Esophagus muscularis mucosa (tissue), 4 donors: Measurements from ENCODE around the gene PDS5B. TPM values are rescaled to one million over a fixed set of nuclear protein-coding genes. Genes with fewer than 3 reads are reported as not detected.
"Not testable (repeated sequence)": the region's sequence is repeated elsewhere in the genome, so short reads cannot be mapped to it uniquely, and the experiment has no call there.

Experiments
- DNase-seq: peaks from one replicate; pipeline ENCODE4 v3.0.0-alpha.2; 2017; ENCODE audit errors: extremely low spot score
- H3K27ac ChIP-seq, 4 donors: fragments of 200-600 bp; sonication (generic); replicated peaks in 1 of 4; 1 replicate in 3 of 4; 2 replicates in 1 of 4; pipeline ENCODE4 v1.5.1; 2016 to 2019; ENCODE audit warnings: mild to moderate bottlenecking in 1 of 4
- H3K27me3 ChIP-seq, 4 donors: fragments of 200-600 bp; sonication (generic); one replicate each; pipeline versions ENCODE4 v1.5.1 to v1.6.0; 2016 to 2019
- H3K36me3 ChIP-seq, 4 donors: fragments of 200-600 bp; sonication (generic); one replicate each; pipeline ENCODE4 v1.5.1; 2016 to 2019
- H3K4me1 ChIP-seq, 4 donors: fragments of 200-600 bp; sonication (generic); one replicate each; pipeline ENCODE4 v1.5.1; 2016 to 2019
- H3K4me3 ChIP-seq, 4 donors: fragments of 200-600 bp; sonication (generic); 1 replicate in 2 of 4; 2 replicates in 2 of 4; pipeline ENCODE4 v1.5.1; 2016 to 2019; ENCODE audit warnings: mild to moderate bottlenecking in 4 of 4, moderate library complexity in 1 of 4
- H3K9me3 ChIP-seq, 4 donors: fragments of 200-600 bp; sonication (generic); 1 replicate in 3 of 4; 2 replicates in 1 of 4; pipeline ENCODE4 v1.5.1; 2016 to 2019
- EP300 ChIP-seq: sonication (generic); formaldehyde crosslinking; IDR thresholded peaks from one replicate; pipeline ENCODE4 v1.6.1; 2017; ENCODE audit warnings: antibody characterized with exemption
- POLR2A ChIP-seq: fragments of 450-650 bp; IDR thresholded peaks from one replicate; pipeline ENCODE4 v1.6.1; 2017; ENCODE audit warnings: antibody characterized with exemption, moderate library complexity, mild to moderate bottlenecking, low read depth
- POLR2AphosphoS5 ChIP-seq, 2 donors: sonication (generic); formaldehyde crosslinking; IDR thresholded peaks; one replicate each; pipeline ENCODE4 v1.6.1; 2017; ENCODE audit warnings: antibody characterized with exemption in 2 of 2
- WGBS: methylation state at CpG from one replicate; pipeline ENCODE4 v1.1.5; 2018; 5-methylcytosine and 5-hydroxymethylcytosine counted together
- intact Hi-C: fragments of 100-400 bp; cut with DNase I; formaldehyde crosslinking; loops from one replicate; pipeline ENCODE4 v1.15.1; 2023
- total RNA-seq, 4 donors: library from RNA; depleted of rRNA; stranded (reverse); fragments of >200 nt; gene quantifications; one replicate each; pipeline versions ENCODE4 v1.1.0 to v1.2.1, GENCODE V29; 2016
- TF ChIP-seq, protein P1 (sequence below), 3 experiments: fragments of 200-600 bp in 2 of 3; fragments of 450-650 bp in 1 of 3; sonication (generic) in 2 of 3; IDR thresholded peaks; one replicate each; pipeline ENCODE4 v1.5.1; 2017 to 2019; ENCODE audit warnings: antibody characterized with exemption in 3 of 3, mild to moderate bottlenecking in 2 of 3, moderate library complexity in 1 of 3

The PDS5B gene
- total RNA-seq, 4 donors from 2014 or later, result 33.1 to 58.6 (median 42.4) TPM

DNA sequence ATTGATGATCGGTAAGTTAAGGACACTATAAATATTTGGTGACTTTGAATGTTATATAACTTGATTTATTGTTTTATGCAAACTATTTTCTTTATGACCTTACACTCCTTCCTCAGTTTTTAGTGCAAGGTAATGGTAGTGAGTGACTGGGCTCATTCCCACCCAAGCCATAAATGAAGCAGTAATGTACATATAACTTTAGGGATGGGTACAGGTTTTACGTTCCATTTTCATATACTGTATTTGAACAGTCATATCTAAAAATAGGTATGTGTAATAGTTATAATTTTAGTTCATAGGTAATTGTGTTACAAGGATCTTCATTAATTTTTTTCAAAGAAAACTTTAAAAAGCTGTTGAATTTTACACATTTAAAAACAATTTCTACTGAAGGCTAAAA lies 101.0 kb downstream of the PDS5B start:
- H3K27ac ChIP-seq, result no peak overlapping the region
- no peaks in the 10 kb centered on the region for H3K9me3 ChIP-seq
- H3K4me3 ChIP-seq, result no peak overlapping the region
- DNase-seq, result no peak
- no peaks in the 10 kb centered on the region for H3K27me3 ChIP-seq
- H3K4me1 ChIP-seq, result no peaks in the 10 kb centered on the region
- H3K36me3 ChIP-seq, result peaks cover 0 to 25% (median 3%) of the 10 kb centered on the region in 4 donors
- TF ChIP-seq, protein P1, sequence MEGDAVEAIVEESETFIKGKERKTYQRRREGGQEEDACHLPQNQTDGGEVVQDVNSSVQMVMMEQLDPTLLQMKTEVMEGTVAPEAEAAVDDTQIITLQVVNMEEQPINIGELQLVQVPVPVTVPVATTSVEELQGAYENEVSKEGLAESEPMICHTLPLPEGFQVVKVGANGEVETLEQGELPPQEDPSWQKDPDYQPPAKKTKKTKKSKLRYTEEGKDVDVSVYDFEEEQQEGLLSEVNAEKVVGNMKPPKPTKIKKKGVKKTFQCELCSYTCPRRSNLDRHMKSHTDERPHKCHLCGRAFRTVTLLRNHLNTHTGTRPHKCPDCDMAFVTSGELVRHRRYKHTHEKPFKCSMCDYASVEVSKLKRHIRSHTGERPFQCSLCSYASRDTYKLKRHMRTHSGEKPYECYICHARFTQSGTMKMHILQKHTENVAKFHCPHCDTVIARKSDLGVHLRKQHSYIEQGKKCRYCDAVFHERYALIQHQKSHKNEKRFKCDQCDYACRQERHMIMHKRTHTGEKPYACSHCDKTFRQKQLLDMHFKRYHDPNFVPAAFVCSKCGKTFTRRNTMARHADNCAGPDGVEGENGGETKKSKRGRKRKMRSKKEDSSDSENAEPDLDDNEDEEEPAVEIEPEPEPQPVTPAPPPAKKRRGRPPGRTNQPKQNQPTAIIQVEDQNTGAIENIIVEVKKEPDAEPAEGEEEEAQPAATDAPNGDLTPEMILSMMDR (IDR thresholded peaks at IDR 0.05), result no peak
- TF ChIP-seq POLR2A (no peak), POLR2AphosphoS5 (IDR thresholded peaks at IDR 0.05) (no peak), EP300 (no peak)
- WGBS, result 97% methylated on average over 2 of the region's 2 CpGs
- intact Hi-C loops, result no loop called here

DNA sequence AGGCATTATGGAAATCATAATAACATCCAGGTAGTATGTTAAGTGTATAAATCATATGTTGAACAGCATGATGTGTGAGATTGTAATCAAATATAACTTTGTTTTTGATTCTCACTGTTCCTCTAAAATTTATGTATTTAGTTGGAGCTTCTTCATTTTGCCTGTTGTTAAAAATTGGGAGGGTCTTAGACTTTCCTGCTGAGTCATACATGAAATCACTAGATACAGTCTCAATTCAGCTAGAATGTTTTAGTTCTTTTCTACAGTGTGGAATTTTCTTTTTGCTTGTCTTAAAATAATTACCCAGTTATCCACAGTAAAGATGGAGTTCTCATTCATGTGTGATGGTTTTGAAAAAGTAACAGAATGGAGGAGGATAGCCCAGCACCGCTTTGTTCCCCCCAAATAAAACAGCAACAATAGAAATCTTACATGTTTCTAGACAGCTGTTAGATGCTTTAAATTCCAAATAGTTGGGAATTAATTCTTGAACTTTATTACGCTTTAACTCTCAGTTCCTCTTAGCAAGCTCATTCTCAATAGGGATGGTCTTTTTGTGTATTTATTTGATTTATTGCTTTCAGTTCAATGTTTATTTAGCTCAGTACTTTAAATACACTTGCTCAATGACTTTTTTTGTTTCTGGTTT lies 109.5 kb downstream of the PDS5B start:
- intact Hi-C loops, result no loop called here
- Histone ChIP-seq H3K4me1 (peaks cover 0 to 5% (median 0%) of the 10 kb centered on the region in 4 donors), H3K27ac (no peak overlapping the region), H3K4me3 (no peak overlapping the region), H3K36me3 (peaks cover 0 to 16% (median 8%) of the 10 kb centered on the region in 4 donors), H3K27me3 (no peaks in the 10 kb centered on the region), H3K9me3 (no peaks in the 10 kb centered on the region)
- DNase-seq, result no peak
- WGBS, result 78% methylated on average over 2 of the region's 2 CpGs
- TF ChIP-seq EP300, result no peak
- TF ChIP-seq POLR2AphosphoS5 (IDR thresholded peaks at IDR 0.05), result no peak

DNA sequence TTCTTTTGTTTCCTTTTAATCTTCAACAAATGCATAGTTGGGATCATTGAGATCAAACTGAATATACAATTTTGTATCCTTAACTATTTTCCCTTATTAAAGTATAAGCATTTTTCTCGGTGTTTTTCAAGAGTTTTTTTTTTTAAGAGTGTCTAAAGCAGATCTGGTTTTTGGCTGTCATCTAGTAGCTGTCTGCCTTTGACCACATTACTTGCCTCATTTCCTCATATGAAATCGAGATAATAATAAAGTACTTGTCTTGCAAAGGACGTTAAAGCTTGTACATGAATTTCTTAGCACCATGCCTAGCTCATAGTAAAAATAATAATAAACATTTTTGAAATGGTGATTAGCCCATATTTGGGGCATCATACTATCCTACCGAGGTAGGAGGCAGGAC lies 121.2 kb downstream of the PDS5B start:
- Histone ChIP-seq H3K4me3 (no peak overlapping the region), H3K27ac (no peak overlapping the region), H3K36me3 (peaks cover 13 to 45% (median 30%) of the 10 kb centered on the region in 4 donors), H3K4me1 (no peaks in the 10 kb centered on the region), H3K27me3 (no peaks in the 10 kb centered on the region), H3K9me3 (no peaks in the 10 kb centered on the region)
- 80% methylated on average over 4 of the region's 4 CpGs for WGBS
- intact Hi-C loops, result no loop called here
- no peak for DNase-seq
- TF ChIP-seq EP300, result no peak
- TF ChIP-seq POLR2A, result no peak
- no peak for TF ChIP-seq POLR2AphosphoS5 (IDR thresholded peaks at IDR 0.05)
- TF ChIP-seq, protein P1 (IDR thresholded peaks at IDR 0.05), result no peak

DNA sequence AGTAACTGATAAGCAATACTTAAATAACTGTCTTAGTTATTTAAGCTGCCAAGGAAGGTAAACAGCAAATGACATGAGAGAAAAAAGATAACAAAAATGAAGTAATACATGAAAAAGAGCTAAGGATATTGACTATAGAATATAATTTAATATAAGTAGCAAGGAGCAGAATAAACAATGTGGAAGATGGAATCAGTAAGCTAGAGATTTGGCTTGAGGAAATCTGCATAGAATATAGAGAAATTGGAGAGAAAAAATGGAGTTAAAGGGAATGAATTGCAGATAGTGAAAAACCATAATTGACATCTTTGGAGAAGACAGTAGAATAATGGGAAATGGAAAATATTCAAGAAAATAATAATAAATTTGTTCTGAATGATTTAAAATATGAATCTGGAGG lies 127.1 kb downstream of the PDS5B start:
- Histone ChIP-seq H3K4me3 (no peak overlapping the region), H3K27me3 (no peaks in the 10 kb centered on the region), H3K9me3 (peaks cover 0 to 4% (median 0%) of the 10 kb centered on the region in 4 donors), H3K27ac (no peak overlapping the region), H3K36me3 (peaks cover 20 to 68% (median 39%) of the 10 kb centered on the region in 4 donors), H3K4me1 (no peaks in the 10 kb centered on the region)
- TF ChIP-seq EP300 (no peak), POLR2AphosphoS5 (IDR thresholded peaks at IDR 0.05) (no peak), POLR2A (no peak)
- TF ChIP-seq, protein P1 (IDR thresholded peaks at IDR 0.05), result no peak
- intact Hi-C loops, result no loop called here
- no peak for DNase-seq

DNA sequence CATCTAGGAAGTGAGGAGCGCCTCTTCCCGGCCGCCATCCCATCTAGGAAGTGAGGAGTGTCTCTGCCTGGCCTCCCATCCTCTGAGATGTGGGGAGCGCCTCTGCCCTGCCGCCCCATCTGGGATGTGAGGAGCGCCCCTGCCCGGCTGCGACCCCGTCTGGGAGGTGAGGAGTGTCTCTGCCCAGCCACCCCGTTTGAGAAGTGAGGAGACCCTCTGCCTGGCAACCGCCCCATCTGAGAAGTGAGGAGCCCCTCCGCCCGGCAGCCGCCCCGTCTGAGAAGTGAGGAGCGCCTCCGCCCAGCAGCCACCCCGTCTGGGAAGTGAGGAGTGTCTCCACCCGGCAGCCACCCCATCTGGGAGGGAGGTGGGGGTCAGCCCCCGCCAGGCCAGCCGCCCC lies 129.9 kb downstream of the PDS5B start:
- H3K4me1 ChIP-seq, DNase-seq, H3K27ac ChIP-seq, intact Hi-C loops, H3K9me3 ChIP-seq, H3K27me3 ChIP-seq, H3K4me3 ChIP-seq: not testable (repeated sequence)
- WGBS, result 96% methylated on average over 5 of the region's 21 CpGs
- peaks cover 10 to 56% (median 28%) of the 10 kb centered on the region in 4 donors for H3K36me3 ChIP-seq

DNA sequence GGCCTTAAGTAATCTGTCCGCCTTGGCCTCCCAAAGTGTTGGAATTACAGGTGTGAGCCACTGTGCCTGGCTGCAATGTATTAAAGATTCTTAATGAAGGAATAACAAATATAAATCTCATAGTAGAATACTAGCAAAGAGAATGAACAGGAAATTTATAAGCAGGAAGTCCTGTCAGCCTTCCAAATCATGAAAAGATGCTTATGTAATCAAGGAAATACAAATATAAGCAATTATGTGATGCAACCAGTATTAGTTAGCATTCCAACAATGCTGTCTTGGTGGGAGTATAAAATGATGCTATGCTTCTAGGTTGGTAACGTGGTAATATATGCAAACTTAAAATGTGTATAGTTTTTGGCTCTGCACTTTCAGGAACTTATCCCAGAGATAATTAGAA lies 133.8 kb downstream of the PDS5B start:
- no peak overlapping the region for H3K4me3 ChIP-seq
- H3K36me3 ChIP-seq, result peaks cover 0 to 28% (median 9%) of the 10 kb centered on the region in 4 donors
- peaks cover 0 to 6% (median 2%) of the 10 kb centered on the region in 4 donors for H3K4me1 ChIP-seq
- WGBS, result 75% methylated on average over 2 of the region's 2 CpGs
- no peak for TF ChIP-seq EP300
- H3K27ac ChIP-seq, result no peak overlapping the region
- H3K27me3 ChIP-seq, result no peaks in the 10 kb centered on the region
- H3K9me3 ChIP-seq, result no peaks in the 10 kb centered on the region
- intact Hi-C loops, result no loop called here
- DNase-seq, result no peak

DNA sequence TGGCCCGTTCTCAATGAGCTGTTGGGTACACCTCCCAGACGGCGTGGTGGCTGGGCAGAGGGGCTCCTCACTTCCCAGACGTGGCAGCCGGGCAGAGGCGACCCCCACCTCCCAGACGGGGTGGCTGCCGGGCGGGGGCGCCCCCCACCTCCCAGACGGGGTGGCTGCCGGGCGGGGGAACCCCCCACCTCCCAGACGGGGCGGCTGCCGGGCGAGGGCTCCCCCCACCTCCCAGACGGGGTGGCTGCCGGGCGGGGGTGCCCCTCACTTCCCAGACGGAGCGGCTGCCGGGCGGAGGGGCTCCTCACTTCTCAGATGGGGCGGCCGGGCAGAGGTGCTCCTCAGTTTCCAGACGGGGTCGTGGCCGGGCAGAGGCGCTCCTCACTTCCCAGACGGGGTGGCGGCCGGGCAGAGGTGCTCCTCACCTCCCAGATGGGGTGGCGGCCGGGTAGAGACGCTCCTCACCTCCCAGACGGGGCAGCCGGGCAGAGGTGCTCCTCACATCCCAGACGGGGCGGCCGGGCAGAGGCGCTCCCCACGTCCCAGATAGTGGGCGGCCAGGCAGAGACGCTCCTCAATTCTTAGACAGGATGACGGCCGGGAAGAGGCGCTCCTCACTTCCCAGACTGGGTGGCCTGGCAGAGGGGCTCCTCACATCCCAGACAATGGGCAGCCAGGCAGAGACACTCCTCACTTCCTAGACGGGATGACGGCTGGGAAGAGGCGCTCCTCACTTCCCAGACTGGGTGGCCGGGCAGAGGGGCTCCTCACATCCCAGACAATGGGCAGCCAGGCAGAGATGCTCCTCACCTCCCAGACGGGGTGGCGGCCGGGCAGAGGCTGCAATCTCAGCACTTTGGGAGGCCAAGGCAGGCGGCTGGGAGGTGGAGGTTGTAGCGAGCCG lies 135.1 kb downstream of the PDS5B start:
- 96% methylated on average over 34 of the region's 58 CpGs for WGBS
- H3K9me3 ChIP-seq, DNase-seq, H3K4me3 ChIP-seq, H3K27me3 ChIP-seq, H3K27ac ChIP-seq, intact Hi-C loops, H3K4me1 ChIP-seq: not testable (repeated sequence)
- peaks cover 0 to 19% (median 2%) of the 10 kb centered on the region in 4 donors for H3K36me3 ChIP-seq
